ENCODE data around the gene TREML2.

- TF ChIP-seq TARDBP (IDR thresholded peaks at IDR 0.05) (no peak), HDGF (IDR thresholded peaks at IDR 0.05; ENCODE audit: borderline replicate concordance) (no peak), BHLHE40 (IDR thresholded peaks at IDR 0.05; ENCODE audit: borderline replicate concordance) (no peak), FOXA1 (IDR thresholded peaks at IDR 0.05) (no peak), PKNOX1 (IDR thresholded peaks at IDR 0.05) (no peak), SP1 (IDR thresholded peaks at IDR 0.05) (no peak), SUZ12 (IDR thresholded peaks at IDR 0.05) (no peak), FOXK2 (IDR thresholded peaks at IDR 0.05) (no peak), L3MBTL2 (conservative IDR thresholded peaks at IDR 0.05) (no peak)
Observed at GRCh38 chr6:41174610-41175009, 26.3 kb downstream of the TREML2 start.
